HG02970 (cell line): ENCODE data around the gene SIX5.

ENCODE experiments used
- ATAC-seq: cut with Tn5 transposase; IDR thresholded peaks from one replicate; pipeline ENCODE4 v1.9.1; 2021; ENCODE audit warnings: mild to moderate bottlenecking, moderate library complexity, moderate number of reproducible peaks; ENCODE audit not compliant: unreplicated experiment, low FRiP score

The SIX5 gene

DNA sequence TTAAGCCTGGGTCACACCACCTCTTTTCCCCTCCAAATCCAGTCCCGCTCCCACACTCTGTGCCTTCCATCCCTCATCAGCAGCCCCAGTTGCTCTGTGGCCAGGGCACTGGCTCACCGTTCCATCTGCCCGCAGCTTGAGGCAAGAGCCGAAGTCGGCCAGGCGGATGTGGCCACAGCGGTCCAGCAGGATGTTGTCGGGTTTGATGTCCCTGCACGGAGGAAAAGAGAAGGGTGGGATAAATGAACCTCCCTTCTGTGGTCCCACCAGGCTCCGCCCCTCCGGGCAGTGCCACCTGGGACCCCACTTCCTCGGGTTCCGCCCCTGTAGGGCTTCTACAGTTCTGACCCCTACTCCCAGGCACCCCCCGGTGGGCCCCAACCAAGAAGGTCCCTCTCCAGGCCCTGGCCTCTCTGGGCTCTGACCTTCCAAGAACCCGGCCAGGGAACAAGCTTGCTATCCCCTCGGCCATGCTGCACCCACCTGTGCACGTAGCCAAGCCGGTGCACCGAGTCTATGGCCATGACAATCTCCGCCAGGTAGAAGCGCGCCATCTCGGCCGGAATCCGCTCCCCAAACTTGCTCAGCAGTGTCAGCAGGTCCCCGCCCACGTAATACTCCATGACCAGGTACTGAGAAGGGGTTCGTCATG lies 9.1 kb upstream of the SIX5 start:
- ATAC-seq, result no peak

DNA sequence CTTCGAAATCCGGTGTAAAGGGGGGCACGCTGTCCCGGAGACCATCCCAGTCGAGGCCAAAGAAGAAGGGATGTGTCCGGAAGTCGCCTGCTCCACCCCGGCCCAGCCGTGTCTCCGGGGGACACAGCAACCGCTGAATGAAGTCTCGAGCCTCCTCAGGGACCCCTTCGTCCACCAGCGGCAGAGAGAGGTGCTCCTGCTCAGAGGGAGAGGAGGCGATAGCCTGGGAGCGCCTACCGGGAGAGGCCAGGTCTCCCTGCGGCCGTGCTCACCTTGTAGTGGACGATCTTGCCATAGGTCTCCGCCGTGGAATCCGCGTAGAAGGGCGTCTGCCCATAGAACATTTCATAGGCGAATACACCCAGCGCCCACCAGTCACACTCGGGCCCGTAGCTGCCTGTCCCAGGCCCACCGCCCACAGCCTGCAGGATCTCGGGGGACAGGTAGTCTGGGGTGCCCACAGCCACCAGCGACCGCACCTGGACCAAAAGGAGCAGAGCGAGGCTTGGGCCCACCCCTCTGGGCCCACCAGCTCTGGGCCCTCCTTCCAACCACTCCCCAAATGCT lies 8.4 kb upstream of the SIX5 start:
- ATAC-seq, result no peak

DNA sequence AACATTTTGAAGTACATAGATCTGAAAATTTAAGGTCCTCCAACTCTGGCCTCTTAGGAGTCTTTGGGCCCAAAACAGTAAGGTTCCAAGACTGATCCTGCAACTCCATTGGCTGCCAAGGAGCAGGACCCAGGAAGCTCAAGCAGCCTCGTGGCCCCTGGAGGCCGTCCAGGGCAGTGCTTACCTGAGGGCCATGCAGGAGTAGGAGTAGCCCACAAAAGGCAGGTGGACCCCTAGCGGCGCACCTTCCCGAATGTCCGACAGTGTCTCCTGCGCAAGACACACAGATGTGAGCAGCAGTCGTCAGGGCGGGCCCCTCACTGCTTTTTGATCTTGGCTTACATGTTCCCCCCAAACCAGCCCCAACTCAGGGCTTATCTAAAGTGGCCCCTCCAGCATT lies 5.7 kb upstream of the SIX5 start:
- no peak for ATAC-seq

DNA sequence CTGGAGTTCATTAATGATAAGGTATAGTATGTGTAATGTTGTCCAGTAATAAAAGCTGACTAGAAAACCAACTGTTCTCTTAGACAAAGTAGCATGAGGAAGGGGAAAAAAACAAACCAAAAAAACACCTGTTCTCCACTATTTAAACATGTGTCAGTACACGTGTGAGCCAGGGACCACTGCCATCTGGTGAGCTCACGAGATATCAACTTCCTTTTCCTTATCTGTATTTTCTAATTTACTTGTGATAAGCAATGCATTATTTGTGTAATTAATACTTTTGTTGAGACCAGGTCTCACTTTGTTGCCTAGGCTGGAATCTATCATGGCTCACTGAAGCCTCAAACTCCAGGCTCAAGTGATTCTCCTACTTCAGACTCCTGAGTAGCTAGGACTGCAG lies 4.3 kb upstream of the SIX5 start:
- ATAC-seq, result no peak

DNA sequence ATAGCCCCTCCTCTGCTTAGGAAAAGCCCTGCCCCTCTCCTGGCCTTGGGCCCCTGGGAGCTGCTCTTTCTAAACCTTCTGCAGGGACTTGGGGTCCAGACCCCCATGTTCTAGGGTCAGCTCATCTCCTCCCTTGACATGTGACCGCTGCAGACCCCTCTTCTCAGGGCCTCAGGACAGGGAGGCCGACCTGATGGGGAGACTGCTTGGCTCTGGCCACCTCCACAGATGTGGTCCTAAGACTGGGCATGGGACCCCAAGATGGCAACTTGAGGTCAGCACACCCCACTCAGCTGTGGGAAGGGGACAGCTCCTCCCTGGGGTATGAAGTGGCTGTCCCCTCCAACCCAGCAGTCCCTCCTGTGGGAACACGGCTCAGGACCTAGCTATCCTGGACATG lies 3.9 kb upstream of the SIX5 start:
- no peak for ATAC-seq

DNA sequence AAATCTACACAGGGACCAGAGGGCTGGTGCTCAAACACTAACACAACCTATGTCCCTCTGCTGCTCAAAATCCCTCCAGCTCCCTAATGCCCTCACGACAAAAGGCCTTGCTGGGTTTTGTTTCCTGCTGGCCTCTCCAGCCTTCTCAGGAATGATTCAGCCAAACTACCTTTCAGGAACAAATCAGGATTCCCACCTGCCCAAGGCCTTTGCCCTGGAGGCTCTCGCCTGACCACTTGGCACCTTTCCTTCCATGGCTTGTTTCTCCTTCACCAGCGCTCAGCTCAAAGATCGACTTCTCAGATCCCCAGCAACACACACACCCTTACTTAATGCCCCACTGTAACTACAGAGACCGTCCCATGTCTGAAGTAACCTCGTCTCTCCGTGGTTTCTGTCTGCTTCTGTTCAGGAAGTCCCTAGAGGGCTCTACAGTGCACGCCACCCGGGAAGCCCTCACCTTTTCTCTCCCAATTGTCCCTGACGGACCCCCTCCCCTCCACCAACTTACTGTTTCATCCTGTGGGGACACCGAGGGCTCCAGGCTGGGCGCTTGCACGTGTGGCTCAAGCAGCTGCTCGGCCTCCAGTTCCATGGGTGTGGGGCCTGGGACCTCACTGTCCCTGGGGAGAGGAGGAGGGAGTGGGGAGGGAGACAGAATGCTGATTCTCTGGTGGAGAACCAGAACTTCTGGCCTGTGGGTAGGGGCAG lies 3.2 kb upstream of the SIX5 start:
- no peak for ATAC-seq

DNA sequence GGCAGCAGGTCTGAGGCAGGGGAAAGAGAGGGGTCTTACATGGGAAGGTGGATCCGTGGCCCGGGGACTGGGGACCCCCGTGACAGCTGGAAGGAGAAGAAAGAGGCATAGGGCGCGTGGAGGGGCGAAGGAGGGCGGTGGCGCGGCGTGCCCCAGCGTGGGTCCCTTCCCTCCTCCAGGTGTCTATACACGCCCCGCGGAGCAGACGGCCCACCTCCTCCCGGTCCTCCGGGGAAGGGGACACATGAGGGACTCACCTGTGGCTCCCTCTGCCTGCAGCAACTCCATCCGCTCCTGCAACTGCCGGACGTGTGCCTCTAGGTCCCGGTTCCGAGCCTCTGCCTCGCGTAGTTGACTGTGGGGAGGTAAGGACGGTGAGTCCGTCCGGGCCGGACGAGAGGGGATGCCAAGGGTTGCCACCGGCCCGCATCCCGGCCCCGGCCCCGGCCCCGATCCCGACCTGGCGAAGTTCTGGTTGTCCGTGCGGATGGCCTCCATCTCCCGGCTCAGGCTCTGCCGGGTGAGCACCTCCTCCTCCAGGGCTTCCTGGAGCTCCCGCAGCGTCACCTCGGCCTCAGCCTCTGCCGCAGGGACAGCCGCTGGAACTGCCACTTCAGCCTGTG lies 2.4 kb upstream of the SIX5 start:
- ATAC-seq, result no peak

DNA sequence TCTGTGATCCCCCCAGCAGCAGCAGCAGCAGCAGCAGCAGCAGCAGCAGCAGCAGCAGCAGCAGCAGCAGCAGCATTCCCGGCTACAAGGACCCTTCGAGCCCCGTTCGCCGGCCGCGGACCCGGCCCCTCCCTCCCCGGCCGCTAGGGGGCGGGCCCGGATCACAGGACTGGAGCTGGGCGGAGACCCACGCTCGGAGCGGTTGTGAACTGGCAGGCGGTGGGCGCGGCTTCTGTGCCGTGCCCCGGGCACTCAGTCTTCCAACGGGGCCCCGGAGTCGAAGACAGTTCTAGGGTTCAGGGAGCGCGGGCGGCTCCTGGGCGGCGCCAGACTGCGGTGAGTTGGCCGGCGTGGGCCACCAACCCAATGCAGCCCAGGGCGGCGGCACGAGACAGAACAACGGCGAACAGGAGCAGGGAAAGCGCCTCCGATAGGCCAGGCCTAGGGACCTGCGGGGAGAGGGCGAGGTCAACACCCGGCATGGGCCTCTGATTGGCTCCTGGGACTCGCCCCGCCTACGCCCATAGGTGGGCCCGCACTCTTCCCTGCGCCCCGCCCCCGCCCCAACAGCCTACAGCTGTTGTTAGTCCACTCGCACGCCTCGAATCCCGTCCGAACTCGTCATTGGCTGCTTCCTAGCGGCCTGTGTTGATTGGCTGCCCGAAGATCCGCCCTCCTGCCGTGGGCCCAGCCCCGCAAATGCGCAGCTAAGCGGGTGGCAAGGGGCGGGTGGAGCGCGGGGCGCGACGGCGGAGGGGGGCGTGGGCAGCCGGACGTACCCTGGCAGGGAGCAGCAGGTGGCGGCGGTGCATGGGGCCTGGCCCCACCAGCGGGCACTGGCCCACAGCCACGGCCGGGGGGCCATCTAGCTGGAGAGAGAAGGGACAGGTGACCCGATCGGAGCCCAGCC lies 1.4 kb upstream of the SIX5 start:
- ATAC-seq, result peak; percentile 49

DNA sequence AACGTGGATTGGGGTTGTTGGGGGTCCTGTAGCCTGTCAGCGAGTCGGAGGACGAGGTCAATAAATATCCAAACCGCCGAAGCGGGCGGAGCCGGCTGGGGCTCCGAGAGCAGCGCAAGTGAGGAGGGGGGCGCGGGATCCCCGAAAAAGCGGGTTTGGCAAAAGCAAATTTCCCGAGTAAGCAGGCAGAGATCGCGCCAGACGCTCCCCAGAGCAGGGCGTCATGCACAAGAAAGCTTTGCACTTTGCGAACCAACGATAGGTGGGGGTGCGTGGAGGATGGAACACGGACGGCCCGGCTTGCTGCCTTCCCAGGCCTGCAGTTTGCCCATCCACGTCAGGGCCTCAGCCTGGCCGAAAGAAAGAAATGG lies 754 bp upstream of the SIX5 start:
- ATAC-seq, result no peak

DNA sequence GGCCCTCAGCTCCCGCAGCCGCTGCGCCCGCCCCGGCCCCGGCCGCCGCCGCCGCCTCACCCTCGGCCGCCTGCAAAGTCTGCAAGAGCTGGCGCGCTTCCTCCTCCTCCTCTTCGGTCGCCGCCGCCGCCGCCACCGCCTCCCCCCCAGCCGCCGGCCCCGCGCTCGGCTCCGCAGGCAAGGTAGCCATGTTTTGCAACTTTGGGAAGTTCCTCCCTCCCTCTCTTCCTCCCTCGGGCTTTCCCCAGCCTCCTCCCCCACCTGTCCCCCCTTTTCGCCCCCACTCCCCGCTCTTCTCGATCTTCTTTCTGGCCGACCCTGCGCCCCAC lies 433 bp downstream of the SIX5 start:
- no peak for ATAC-seq

DNA sequence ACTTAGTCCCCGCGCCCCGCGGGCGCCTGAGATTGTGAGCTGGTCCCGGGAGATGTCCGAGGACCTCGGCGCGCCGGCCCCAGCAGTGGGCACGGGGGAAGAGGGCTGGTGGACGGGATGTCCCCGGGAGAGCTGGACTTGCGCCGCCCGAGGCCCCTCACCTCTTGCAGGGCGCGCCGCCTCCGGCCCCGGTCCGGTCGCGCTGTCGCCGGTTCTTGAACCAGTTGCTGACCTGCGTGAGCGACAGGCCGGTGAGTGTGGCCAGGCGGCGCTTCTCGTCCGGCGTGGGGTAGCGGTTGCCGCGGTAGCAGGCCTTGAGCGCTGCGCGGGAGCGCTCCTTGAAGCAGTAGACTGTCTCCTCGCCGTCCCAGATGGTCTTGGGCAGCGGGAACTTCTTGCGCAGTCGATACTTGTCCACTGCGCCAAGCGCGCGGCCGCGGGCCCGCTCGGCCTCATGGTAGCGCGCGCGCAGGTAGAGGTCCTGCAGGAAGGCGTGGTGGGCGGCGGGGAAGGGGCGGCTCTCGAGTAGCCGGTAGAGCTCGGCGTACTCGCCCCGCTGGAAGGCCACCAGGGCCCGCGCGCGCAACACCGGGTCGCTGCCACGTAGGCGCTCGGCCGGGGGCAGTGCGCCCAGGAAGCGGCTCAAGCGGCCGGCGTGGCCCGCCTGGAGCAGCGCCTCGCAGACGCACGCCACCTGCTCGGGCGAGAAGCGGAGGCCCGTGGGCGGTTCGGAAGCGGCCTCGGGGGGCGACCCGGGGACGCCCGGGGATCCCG lies 984 bp downstream of the SIX5 start:
- ATAC-seq, result no peak

DNA sequence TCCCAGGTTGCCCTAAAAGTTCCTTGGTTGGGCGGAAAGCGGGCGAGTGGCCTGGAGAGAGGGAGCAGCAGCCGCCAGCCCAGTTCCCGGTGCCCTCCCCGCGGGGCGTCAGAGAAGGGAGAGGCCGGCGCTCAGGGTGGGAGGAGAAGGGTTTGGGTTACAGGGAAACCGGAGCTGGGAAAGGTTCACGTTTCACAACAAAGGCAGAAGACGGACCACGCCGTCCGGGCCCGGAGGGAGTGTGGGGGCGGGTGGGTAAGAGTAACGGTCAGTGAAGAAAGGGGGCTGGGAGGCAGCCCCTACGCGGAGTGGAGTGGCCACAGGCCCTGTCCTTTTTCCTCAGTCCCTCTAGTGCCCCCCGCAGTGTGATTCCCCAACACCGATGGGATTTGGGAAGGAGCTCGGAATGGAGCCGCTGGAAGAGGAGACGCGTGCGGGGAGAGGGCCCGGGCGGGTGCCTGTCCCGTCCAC lies 1.6 kb downstream of the SIX5 start:
- ATAC-seq, result no peak

DNA sequence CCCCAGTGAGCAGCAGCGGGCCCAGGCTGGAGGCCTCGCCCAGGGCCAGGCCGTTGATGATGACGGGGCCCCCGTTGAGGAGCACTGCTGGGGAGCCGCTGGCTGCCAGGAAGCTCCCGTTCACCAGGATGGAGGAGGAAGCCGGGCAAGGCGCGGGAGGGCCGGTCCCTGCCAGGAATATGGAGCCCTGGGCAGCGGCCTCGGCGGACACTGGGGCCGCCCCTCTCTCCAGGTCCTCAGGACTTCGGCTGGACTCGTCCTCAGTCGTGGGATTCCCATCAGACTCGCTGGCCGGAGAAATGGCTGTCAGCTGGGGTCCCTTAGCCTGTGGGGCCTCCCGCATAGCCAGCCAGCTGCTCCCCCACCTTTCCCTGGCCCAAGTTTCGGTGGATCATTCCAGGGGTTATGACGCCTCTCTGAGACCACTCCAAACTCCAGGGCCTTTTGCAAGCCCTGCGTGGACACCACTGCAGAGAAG lies 2.1 kb downstream of the SIX5 start:
- ATAC-seq, result no peak

DNA sequence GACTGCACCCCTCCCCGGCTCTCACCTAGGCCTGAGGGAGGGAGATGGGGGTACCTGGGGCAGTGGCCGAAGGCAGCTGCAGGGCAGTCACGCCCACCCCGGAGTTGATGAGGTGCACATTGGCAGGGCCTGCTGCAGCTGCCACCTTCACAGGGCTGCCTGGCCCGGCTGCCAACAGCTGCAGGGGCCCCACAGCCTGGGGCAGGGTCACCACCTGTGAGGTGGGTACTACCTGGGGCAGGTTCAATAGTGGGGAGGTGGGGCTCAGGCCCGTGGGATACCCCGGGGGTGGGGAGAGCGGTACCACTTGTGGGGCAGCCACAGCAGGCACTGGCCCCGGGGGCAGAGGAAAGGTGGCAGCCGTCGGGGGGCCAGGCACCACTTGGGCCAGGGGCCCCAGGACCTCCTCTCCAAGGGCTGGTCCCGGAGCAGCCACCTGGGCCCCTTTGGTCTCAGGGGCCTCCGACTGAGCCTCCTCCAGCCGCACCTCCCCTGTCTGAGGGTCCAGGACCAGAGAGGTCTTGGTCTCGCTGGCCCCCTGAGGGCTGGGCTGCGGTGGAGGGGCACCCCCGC lies 2.7 kb downstream of the SIX5 start:
- no peak for ATAC-seq

DNA sequence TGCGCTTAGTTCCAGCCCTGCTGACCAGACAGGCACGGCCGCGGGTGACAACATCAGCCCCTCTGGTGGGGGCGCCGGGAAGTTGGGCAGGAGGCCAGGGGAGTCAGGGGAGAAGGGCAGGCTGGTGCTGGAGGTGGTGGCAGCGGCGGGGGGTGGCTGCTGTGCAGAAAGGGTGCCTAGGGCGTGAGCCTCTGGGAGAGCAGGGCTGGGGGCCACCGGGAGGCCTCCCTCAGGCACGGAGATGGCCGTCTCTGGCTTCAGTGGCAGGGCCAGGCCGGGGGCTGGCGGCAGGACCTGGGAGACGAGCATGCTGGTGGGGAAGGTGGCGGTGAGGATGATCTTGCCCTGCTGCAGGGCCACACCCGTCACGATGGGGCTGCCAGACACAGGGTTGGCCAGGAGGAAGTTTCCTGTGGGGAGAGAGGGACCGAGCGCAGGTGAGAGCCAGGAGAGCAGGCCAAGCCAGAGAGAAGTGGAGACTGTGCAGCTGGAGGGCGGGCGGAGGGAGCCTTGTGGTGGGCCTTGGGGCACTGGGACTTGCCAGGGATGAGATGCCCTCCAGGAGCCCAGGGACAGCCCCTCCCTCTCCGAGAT lies 3.3 kb downstream of the SIX5 start:
- ATAC-seq, result no peak

DNA sequence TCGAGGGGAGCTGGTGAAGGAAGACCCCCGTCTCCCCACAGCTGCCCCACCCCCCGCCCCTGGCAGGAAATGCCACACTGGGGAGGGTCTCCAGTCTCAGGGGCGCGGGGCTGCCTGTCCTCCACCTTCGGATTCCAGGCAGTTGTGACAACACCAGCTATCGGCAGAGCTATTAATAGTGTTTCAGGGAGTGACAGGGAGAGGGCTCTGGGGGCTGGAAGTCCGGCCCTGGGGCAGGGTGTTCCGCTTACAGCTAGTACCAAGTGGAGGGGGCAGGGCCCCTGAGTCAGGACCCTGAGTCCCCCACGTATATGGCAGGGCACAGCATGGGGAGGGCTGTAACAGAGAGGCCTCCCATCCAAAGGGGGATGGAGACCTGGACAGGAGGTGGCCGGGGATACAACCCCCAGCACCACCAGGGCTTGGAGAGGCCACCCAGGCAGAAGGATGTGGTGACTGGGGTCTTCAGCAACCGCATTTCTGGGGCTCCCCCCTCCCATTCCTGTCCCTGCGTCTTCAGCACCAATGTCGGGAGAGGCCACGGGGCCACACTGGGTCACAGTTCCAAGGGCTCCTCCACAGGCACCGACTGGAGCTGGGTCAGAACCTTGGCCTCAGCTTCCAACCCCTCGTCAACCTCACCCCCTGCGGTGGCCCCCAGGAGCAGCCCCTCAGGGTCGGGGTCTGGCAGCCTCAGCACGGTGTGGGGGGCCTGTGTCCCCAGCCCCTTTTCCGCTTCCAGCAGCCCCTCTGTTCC lies 3.9 kb downstream of the SIX5 start:
- ATAC-seq, result no peak

DNA sequence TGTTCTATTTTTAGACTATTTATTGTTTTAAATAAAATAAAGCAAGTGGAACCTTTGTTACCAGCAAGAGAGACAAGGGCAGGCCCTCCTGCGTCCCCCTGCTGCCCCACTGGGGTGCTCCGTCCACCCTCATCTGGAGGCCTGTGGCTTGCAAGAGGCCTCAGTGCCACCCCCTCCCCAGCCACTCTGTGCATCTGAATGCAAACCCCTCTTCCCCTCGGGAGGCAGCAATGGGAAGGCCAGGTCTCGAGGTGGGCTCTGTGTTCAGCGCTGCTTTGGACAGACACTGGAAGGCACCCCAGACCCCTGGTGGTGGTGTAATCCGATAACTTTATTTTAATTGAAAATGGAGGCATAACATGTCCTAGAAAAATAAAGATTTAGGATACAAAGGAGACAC lies 4.6 kb downstream of the SIX5 start:
- ATAC-seq, result no peak

DNA sequence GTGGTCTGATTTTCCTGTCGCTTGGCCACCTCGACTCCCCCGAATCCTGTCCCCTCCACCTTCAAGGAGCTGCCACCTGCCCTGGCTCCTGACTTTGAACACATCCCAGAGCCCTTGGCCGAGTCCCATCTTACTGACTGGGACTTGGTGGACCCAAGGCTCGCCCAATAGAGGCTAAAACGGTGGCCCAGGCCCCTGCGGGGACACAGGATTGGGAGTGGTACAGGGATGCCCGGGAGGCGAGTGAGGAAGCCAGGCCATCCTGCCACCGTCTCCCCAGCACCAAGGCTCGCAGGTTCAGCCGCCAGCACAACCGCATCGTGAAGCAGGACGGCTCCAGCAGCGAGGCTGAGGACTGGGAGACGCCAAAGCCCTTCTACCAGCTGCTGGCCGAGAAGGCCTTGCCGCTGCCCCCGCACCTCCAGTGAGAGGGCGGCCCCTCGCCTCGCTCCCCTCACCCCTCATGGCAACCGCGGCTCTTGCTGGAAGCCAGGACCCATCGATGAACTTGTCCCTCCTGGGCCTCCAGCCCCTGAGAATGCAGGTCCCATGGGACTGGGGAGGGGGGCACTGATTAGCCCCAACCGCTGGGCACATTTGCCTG lies 5.3 kb downstream of the SIX5 start:
- ATAC-seq, result no peak
